Measurements from ENCODE around the gene ALK. TPM values are rescaled to one million over a fixed set of nuclear protein-coding genes. Genes with fewer than 3 reads are reported as not detected.

Gene ALK
- total RNA-seq, 3 donors from 2014 or later, result 0.07 to 2.4 (median 0.09) TPM

GRCh38 chr2:29811378-29811777, 110.0 kb downstream of the ALK start:
- no peak for TF ChIP-seq CTCF (IDR thresholded peaks at IDR 0.05)
- Histone ChIP-seq H3K36me3 (ENCODE audit: low read depth) (no peaks in the 10 kb centered on the region), H3K4me3 (no peak overlapping the region), H3K9me3 (no peaks in the 10 kb centered on the region), H3K4me1 (ENCODE audit: low read depth) (no peaks in the 10 kb centered on the region)
- DNase-seq (no peak), ATAC-seq (no peak)
- intact Hi-C loops (cut with DNase I, micrococcal nuclease), result no loop called here

DNA sequence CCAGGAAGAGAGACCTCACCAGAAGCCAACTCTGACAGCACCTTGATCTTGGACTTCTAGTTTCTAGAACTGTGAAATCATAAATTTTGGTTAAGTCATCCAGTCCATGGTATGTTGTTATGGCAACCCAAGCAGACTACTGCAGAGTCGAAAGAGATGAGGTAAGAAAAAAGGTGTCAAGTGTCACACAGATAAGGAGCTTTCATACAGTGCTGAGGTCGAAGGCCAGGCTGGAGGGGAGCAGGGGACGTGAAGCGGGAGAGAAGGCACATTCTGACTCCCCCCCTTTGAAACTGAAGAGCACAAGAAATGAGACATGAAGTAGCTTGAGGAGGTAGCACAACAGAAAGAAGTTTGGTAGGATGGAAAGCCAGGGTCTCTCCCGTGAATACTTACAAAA, 110.4 kb downstream of the ALK start:
- ATAC-seq (no peak), DNase-seq (no peak)
- no peaks in the 10 kb centered on the region for H3K36me3 ChIP-seq (ENCODE audit: low read depth)
- H3K4me1 ChIP-seq (ENCODE audit: low read depth), result no peaks in the 10 kb centered on the region
- TF ChIP-seq CTCF (IDR thresholded peaks at IDR 0.05), result no peak
- no peak overlapping the region for H3K4me3 ChIP-seq
- intact Hi-C loops (cut with DNase I, micrococcal nuclease), result no loop called here
- H3K9me3 ChIP-seq, result no peaks in the 10 kb centered on the region

GRCh38 chr2:29808321-29808720, 113.1 kb downstream of the ALK start:
- DNase-seq (no peak), ATAC-seq (no peak)
- no peaks in the 10 kb centered on the region for H3K4me1 ChIP-seq (ENCODE audit: low read depth)
- no peaks in the 10 kb centered on the region for H3K36me3 ChIP-seq (ENCODE audit: low read depth)
- no peak for TF ChIP-seq CTCF (IDR thresholded peaks at IDR 0.05)
- no peaks in the 10 kb centered on the region for H3K9me3 ChIP-seq
- no peak overlapping the region for H3K4me3 ChIP-seq
- intact Hi-C loops (cut with DNase I, micrococcal nuclease), result no loop called here

DNA sequence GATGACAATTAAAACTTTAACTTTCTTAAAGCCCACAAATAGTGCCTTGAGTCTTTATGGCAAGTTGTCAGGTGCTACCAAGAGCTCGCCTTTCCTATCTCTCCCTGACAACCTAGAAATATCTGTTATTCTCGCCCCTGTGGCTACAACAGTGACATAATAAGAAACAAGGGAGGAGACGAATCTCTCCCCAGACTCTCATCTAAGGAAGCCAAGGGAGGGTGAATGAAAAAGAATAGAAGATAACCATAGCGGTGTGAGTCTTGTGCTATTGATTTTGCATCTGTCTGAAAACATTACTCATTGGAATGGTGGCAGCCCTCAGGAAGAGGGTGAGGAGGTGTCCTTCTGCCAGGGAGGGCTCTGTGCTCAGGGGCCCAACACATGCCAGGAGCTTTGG, 114.3 kb downstream of the ALK start:
- intact Hi-C loops (cut with DNase I, micrococcal nuclease), result no loop called here
- no peaks in the 10 kb centered on the region for H3K4me1 ChIP-seq (ENCODE audit: low read depth)
- no peak overlapping the region for H3K4me3 ChIP-seq
- DNase-seq (no peak), ATAC-seq (no peak)
- no peak for TF ChIP-seq CTCF (IDR thresholded peaks at IDR 0.05)
- no peaks in the 10 kb centered on the region for H3K36me3 ChIP-seq (ENCODE audit: low read depth)
- no peaks in the 10 kb centered on the region for H3K9me3 ChIP-seq

DNA sequence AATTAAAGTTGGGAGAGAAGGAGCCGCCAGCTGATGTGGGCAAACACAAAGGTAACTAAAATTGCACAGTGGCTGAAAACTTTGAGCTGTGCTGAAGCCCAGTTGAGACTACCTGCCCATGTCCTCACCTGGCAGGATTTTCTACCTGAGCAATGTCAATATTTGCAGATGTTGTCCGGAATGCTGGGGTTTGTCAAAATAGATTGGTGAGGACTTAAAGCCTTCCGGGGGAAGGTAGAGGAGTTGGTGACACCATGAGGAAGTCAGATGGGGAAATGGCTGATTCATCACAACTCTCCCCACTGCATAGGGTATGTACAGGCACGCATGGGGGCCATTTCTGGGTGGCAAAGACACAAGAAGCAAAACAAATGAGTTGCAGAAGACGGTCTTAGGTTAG, 114.9 kb downstream of the ALK start:
- no peak overlapping the region for H3K4me3 ChIP-seq
- DNase-seq (no peak), ATAC-seq (no peak)
- no peaks in the 10 kb centered on the region for H3K36me3 ChIP-seq (ENCODE audit: low read depth)
- no peaks in the 10 kb centered on the region for H3K9me3 ChIP-seq
- no peaks in the 10 kb centered on the region for H3K4me1 ChIP-seq (ENCODE audit: low read depth)
- TF ChIP-seq CTCF (IDR thresholded peaks at IDR 0.05), result no peak
- intact Hi-C loops (cut with DNase I, micrococcal nuclease), result no loop called here

DNA sequence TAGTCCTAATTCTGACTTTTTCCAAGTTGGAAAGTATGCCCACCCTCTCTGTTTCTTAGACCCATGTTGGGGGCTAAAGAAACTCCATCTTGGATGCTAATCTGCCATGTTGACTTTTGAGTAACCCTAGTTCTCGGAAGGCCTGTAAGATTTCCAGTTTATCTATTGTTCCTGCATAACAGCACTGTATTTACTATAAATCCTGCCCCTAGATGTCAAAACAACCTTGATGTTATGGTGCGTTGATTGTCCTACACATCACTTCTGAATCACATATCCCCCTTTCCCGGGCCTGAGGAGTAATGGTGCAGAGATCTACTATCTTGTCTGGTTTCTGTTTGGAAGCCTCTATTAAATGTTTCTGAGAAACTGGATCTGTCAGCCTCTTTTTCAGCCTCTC, 116.7 kb downstream of the ALK start:
- no peak for DNase-seq
- Histone ChIP-seq H3K4me1 (ENCODE audit: low read depth) (no peaks in the 10 kb centered on the region), H3K36me3 (ENCODE audit: low read depth) (no peaks in the 10 kb centered on the region), H3K9me3 (no peaks in the 10 kb centered on the region), H3K4me3 (no peak overlapping the region)
- no peak for TF ChIP-seq CTCF (IDR thresholded peaks at IDR 0.05)
- intact Hi-C loops (cut with DNase I, micrococcal nuclease), result no loop called here
- no peak for ATAC-seq

Data from mucosa of descending colon (tissue), 3 donors.